NCI-H1436 treated with DMSO at 0.1 percent for 48 hours (cell line): ENCODE results near the gene CCT7.
A peak's percentile ranks its signal among the peaks of the same experiment; 100 is the strongest.
"Not testable (repeated sequence)": the region's sequence is repeated elsewhere in the genome, so short reads cannot be mapped to it uniquely, and the experiment has no call there.

ENCODE experiments used
- DNase-seq: peaks from one replicate; lab custom pipeline; 2025; lab: John Stamatoyannopoulos, UW

CCT7 gene

GRCh38 chr2:73233932-73234832 is at the start of gene CCT7:
Gene CCT7, plus strand, starts transcription at chr2:73234308. Its CDS starts 71 bp downstream, at chr2:73234379.
- peak; percentile 53 for DNase-seq

- DNase-seq: no peak
Observed at GRCh38 chr2:73185965-73186364, 48.1 kb upstream of the CCT7 start.

- DNase-seq: no peak
Observed at GRCh38 chr2:73187549-73187948, 46.6 kb upstream of the CCT7 start.

DNA sequence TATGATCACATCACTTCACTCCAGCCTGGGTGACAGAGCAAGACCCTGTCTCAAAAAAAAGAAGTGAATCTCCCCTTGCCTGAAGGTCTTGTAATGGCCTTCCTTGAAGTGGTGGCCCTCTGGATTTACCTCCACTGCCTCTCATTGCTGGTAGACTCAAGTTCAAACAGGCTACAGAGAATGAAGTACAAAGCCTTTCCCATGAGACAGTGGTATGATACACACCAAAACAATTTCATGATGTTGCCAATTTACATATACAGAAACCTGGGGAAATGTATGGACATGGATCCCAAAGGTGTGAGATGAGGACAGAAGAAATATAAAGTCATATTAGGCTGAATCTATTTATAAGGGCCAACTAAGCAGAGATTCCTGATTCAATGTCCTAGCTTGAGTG is 36.5 kb upstream of the CCT7 start:
- DNase-seq: no peak

DNA sequence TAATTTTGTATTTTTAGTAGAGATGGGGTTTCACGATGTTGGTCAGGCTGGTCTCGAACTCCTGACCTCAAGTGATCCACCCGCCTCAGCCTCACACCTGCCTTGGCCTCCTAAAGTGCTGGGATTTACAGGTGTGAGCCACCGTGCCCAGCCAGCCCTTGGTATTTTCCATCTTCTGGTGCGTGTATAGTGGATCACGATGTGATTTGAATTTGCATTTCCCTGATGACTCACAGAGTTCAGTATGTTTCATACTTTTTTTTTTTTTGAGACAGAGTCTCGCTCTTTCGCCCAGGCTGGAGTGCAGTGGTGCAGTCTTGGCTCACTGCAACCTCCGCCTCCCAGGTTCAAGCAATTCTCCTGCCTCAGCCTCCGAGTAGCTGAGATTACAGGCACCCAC is 33.8 kb upstream of the CCT7 start:
- DNase-seq: not testable (repeated sequence)

DNA sequence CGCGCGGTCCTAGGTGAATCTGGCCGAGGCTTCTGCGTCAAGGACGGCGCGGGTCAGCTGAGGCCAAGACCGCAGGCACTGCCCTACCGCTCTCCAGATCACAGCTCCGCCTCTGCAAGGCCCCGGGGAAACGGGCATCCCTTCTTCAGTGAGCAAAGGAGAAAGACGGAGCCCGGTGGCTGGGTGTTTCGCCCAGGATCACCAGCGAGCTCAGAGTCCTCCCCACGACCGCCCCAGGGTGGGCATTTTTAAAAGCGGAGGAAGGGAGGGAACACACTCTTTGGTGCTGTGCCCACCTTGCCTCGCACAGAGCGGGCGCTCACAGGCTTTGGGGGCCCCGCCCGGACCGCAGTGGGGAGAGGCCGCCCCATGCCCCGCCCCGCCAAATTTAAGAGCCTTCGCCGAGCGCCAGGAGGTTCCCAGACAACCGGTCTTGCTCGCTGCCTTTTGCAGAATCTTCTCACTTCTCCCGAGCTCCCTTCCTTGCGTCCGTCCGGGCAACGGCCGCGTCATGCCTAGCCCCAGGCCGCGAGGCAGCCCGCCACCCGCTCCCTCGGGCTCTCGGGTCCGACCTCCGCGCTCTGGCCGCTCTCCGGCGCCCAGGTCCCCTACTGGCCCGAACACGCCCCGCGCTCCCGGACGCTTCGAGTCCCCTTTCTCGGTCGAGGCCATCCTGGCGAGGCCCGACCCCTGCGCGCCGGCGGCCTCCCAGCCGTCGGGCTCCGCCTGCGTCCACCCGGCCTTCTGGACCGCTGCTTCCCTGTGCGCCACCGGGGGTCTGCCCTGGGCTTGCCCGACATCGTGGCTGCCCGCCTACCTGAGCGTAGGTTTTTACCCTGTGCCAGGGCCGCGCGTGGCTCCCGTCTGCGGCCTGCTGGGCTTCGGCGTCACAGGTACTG is 31.7 kb upstream of the CCT7 start, which contains the start of gene NOTO:
Gene NOTO, plus strand, starts transcription at position 419 of the 899 bp plus-strand sequence. Its CDS starts 93 bp downstream, at position 512.
- DNase-seq: no peak

GRCh38 chr2:73203055-73203681 is 30.9 kb upstream of the CCT7 start:
- no peak for DNase-seq

GRCh38 chr2:73205611-73206010 is 28.5 kb upstream of the CCT7 start:
- DNase-seq: no peak

GRCh38 chr2:73208258-73208657 is 25.9 kb upstream of the CCT7 start:
- DNase-seq: no peak

- DNase-seq: no peak
Observed at GRCh38 chr2:73210019-73210418, 24.1 kb upstream of the CCT7 start.

GRCh38 chr2:73210696-73211095 is 23.4 kb upstream of the CCT7 start:
- DNase-seq: no peak

DNA sequence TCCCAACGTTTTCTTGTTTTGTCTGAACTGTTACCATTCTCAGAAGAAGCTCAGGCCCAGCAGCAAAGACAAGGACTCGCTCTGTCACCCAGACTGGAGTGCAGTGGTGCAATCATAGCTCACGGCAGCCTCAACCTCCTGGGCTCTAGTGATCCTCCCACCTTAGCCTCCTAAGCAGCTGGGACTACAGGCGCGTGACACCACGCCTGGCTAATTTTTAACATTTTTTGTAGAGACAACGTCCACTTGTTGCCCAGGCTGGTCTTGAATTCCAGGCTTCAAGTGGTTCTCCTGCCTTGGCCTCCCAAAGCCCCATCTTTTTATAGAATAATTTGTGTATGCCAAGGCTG is 22.0 kb upstream of the CCT7 start:
- no peak for DNase-seq

GRCh38 chr2:73212448-73213176 is 21.5 kb upstream of the CCT7 start:
- peak; percentile 17 for DNase-seq

GRCh38 chr2:73214120-73215035 is 19.7 kb upstream of the CCT7 start, which contains the start of gene SMYD5:
Gene SMYD5, plus strand, starts transcription at chr2:73214245. Its CDS starts 22 bp downstream, at chr2:73214267.
- no peak for DNase-seq

GRCh38 chr2:73215254-73215653 is 18.9 kb upstream of the CCT7 start:
- DNase-seq: no peak

GRCh38 chr2:73217160-73217559 is 16.9 kb upstream of the CCT7 start:
- DNase-seq: no peak

- DNase-seq: no peak
Observed at GRCh38 chr2:73217826-73218225, 16.3 kb upstream of the CCT7 start.

GRCh38 chr2:73218298-73218697 is 15.8 kb upstream of the CCT7 start:
- no peak for DNase-seq

DNA sequence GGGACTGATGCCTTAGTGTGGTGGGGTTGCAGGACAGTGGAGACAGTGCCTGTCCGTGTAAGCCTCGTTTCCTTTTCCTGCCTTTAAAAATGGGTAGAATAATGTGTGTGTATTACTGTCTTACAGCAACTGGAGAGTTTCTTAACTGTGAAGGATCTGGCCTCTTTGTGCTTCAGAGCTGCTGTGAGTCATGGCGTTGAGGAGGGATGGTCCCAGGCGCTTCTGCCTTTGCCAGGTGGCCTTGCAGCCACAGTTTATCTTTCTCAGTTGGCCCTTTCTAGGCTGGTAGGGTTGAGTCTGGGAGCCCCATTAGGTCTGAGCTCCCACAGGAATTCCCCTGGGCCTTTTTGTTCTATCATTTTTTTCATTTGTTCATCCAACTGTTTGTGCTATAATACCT is 10.3 kb upstream of the CCT7 start:
- no peak for DNase-seq
